ENCODE data around the gene DNAH1.
"Not testable (repeated sequence)": the region's sequence is repeated elsewhere in the genome, so short reads cannot be mapped to it uniquely, and the experiment has no call there.

DNAH1 gene

GRCh38 chr3:52283306-52283705, 32.8 kb upstream of the DNAH1 start:
- DNase-seq, result no peak
- no peak for TF ChIP-seq POLR2A (IDR thresholded peaks at IDR 0.05; ENCODE audit: low read length)

GRCh38 chr3:52284051-52284450, 32.1 kb upstream of the DNAH1 start:
- not testable (repeated sequence) for DNase-seq

DNA sequence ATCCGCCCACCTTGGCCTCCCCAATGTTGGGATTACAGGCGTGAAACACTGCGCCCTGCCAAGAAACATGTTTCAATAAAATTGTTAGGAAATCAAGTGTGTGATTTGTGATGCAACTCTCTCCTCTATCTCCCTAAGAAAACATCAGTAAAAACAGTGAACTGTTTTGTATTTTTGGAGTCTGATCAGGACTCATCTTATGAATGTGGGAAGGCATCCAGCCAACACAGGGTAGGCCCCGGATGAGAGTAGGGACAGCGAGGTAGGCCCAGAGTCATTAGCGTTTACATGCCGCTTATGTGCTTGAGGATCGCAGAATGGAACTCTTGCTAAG, 29.4 kb upstream of the DNAH1 start:
- no peak for DNase-seq
- TF ChIP-seq POLR2A (IDR thresholded peaks at IDR 0.05; ENCODE audit: low read length) (no peak), GATA1 (IDR thresholded peaks at IDR 0.05; ENCODE audit: low read depth, low read length) (no peak)

GRCh38 chr3:52288674-52289073, 27.4 kb upstream of the DNAH1 start:
- no peak for DNase-seq
- no peak for TF ChIP-seq POLR2A (IDR thresholded peaks at IDR 0.05; ENCODE audit: low read length)
- TF ChIP-seq GATA1 (IDR thresholded peaks at IDR 0.05; ENCODE audit: low read depth, low read length), result no peak

DNA sequence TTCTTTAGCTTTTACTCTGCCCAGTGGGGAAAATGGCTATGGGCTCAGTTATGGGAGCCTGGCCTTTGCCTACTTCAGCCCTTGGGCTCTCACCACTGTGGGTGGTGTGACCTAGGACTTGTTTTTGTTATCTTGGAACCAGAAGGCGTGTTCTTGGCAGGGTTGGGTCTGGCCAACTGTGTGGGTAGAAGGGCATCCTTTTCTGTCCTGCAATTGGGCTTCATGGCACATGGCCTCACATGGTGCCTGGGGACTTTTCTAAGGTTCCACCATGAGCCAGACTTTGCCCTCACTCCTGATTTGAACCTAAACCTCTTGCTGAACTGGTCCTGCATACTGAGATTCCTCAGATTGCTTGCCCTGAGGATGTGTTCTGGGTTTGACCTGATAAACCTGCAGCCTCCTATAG, 26.8 kb upstream of the DNAH1 start:
- DNase-seq, result peak in 1 of 2 experiments; percentile 29
- TF ChIP-seq GATA1 (IDR thresholded peaks at IDR 0.05; ENCODE audit: low read depth, low read length) (no peak), POLR2A (IDR thresholded peaks at IDR 0.05; ENCODE audit: low read length) (peak; percentile 79)

- TF ChIP-seq GATA1 (IDR thresholded peaks at IDR 0.05; ENCODE audit: low read depth, low read length) (no peak), POLR2A (IDR thresholded peaks at IDR 0.05; ENCODE audit: low read length) (no peak)
- DNase-seq, result no peak
Observed at GRCh38 chr3:52289747-52290595, 26.1 kb upstream of the DNAH1 start.

DNA sequence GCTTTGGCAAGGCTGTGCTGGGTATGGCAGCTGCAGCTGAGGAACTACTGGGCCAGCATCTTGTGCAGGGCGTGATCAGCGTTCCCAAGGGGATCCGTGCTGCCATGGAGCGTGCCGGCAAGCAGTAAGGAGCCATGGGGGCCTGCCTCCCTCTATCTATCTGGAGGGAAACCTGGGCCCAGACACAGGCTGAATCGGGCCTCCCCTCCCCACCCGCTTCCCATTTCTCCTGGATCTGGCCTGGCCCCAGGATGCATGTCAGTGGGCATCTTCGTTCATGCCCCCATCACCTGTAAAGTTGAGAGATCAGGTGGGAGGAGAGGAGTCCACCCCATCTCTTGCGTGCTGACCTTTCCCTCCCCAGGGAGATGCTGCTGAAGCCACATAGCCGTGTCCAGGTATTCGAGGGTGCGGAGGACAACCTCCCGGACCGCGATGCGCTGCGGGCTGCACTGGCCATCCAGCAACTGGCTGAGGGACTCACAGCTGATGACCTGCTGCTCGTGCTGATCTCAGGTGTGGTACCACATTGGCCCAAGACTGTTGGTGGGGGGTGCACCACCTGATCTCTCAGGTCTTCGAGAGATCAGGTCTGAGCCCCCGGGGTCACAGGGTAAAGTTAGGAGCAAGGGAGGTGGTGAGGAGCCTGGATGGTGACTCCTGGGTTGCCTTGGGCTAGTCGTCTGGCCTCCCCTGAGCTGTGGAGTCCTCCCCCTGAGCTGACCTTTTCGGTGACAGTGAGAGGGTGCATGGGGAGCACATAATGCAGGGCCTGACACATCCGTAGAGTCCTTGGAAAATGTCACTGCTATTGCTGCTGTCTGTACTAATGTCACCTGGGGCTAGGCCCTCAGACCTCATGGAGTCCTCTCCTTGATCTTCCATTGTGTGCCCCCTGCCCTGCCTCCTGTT, 25.3 kb upstream of the DNAH1 start:
- no peak for DNase-seq
- TF ChIP-seq GATA1 (IDR thresholded peaks at IDR 0.05; ENCODE audit: low read depth, low read length) (no peak), POLR2A (IDR thresholded peaks at IDR 0.05; ENCODE audit: low read length) (no peak)

DNA sequence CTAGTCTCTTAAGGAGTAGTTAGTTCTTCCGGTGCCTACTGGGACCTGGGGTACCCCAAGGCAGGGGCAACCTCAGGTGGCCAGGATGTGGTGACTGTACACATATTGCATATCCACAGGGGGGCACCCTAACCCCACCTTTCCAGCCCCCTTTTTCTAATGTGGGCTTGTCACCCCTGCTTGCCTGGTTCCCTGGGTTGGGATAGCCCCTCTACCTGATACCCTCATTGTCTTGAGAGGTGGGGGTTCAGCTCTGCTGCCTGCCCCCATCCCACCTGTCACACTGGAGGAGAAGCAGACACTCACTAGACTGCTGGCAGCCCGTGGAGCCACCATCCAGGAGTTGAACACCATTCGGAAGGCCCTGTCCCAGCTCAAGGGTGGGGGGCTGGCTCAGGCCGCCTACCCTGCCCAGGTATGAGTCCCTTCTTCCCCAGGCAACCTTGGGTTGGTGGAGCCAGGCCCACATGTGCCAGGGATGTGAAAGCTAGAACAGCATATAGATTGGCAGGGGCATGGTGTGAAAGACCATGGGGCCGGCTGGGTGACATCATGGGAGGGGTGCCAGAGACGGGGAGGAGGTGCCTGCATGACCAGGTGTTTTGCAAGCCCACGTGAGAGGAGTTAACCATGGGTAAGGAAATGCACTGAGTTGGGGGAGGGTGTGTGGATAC, 24.5 kb upstream of the DNAH1 start:
- DNase-seq, result peak; percentile 30 to 63
- TF ChIP-seq GATA1 (IDR thresholded peaks at IDR 0.05; ENCODE audit: low read depth, low read length) (no peak), POLR2A (IDR thresholded peaks at IDR 0.05; ENCODE audit: low read length) (no peak)

DNA sequence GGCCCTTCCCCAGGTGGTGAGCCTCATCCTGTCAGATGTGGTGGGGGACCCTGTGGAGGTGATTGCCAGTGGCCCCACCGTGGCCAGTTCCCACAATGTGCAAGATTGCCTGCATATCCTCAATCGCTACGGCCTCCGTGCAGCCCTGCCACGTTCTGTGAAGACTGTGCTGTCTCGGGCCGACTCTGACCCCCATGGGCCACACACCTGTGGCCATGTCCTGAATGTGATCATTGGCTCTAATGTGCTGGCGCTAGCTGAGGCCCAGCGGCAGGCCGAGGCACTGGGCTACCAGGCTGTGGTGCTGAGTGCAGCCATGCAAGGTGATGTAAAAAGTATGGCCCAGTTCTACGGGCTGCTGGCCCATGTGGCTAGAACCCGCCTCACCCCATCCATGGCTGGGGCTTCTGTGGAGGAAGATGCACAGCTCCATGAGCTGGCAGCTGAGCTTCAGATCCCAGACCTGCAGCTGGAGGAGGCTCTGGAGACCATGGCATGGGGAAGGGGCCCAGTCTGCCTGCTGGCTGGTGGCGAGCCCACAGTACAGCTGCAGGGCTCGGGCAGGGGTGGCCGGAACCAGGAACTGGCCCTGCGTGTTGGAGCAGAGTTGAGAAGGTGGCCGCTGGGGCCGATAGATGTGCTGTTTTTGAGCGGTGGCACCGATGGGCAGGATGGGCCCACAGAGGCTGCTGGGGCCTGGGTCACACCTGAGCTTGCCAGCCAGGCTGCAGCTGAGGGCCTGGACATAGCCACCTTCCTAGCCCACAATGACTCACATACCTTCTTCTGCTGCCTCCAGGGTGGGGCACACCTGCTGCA, 23.7 kb upstream of the DNAH1 start:
- no peak for DNase-seq
- no peak for TF ChIP-seq POLR2A (IDR thresholded peaks at IDR 0.05; ENCODE audit: low read length)
- TF ChIP-seq GATA1 (IDR thresholded peaks at IDR 0.05; ENCODE audit: low read depth, low read length), result no peak

- TF ChIP-seq GATA1 (IDR thresholded peaks at IDR 0.05; ENCODE audit: low read depth, low read length) (no peak), POLR2A (IDR thresholded peaks at IDR 0.05; ENCODE audit: low read length) (no peak)
- no peak for DNase-seq
Observed at GRCh38 chr3:52293491-52294319, 22.4 kb upstream of the DNAH1 start.

GRCh38 chr3:52294320-52295150, 21.6 kb upstream of the DNAH1 start:
- no peak for TF ChIP-seq GATA1 (IDR thresholded peaks at IDR 0.05; ENCODE audit: low read depth, low read length)
- TF ChIP-seq POLR2A (IDR thresholded peaks at IDR 0.05; ENCODE audit: low read length), result no peak
- no peak for DNase-seq

- no peak for DNase-seq
- TF ChIP-seq GATA1 (IDR thresholded peaks at IDR 0.05; ENCODE audit: low read depth, low read length) (no peak), POLR2A (IDR thresholded peaks at IDR 0.05; ENCODE audit: low read length) (no peak)
Observed at GRCh38 chr3:52295671-52296208, 20.4 kb upstream of the DNAH1 start.
